ENCODE results near the gene NR1H3.

The NR1H3 gene

DNA sequence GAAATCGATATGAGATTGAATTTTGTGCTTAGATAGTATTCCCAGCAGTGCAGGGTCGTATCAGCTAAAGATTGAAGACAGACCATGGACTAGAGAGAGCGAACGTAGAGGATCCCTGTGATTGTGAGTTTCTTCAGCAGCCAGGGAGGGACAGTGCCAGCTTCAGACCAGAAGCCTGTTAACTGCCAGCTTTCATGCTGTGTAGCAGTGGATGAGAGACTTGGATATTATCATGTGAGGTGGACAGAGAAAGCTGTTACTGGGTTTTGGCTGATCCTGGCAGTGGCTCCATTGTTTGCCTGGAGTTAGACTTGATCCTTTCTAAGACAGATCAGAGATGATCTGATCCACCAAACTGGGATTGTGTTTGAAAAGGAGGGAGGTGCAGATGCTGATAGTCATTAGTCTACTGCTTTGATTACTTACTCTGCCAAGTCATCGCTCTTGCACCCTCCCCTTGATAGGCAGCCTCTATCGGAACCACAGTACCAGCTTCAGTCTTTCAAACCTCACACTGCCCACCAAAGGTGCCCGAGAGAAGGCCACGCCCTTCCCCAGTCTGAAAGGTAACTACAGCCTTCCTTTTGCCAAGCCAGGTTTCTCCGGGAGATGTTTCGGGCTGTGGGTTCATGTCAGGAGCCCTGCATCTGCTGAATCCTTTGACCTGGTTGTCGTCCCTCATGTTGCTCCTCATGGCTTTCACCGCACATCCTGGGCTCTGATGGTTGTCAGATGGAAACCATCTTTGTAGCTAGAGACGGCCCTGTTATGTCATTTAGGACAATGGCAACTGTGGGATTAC is 28.4 kb downstream of the NR1H3 start:
- H3K27me3 ChIP-seq (replicated peaks; ENCODE audit: control insufficient read depth, insufficient read depth, low read length), result no peaks in the 10 kb centered on the region
- TF ChIP-seq, protein P1, sequence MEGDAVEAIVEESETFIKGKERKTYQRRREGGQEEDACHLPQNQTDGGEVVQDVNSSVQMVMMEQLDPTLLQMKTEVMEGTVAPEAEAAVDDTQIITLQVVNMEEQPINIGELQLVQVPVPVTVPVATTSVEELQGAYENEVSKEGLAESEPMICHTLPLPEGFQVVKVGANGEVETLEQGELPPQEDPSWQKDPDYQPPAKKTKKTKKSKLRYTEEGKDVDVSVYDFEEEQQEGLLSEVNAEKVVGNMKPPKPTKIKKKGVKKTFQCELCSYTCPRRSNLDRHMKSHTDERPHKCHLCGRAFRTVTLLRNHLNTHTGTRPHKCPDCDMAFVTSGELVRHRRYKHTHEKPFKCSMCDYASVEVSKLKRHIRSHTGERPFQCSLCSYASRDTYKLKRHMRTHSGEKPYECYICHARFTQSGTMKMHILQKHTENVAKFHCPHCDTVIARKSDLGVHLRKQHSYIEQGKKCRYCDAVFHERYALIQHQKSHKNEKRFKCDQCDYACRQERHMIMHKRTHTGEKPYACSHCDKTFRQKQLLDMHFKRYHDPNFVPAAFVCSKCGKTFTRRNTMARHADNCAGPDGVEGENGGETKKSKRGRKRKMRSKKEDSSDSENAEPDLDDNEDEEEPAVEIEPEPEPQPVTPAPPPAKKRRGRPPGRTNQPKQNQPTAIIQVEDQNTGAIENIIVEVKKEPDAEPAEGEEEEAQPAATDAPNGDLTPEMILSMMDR (IDR thresholded peaks at IDR 0.05; ENCODE audit: insufficient read depth, low read length, poor library complexity, severe bottlenecking), result no peak
- peaks cover 50% of the 10 kb centered on the region for H3K36me3 ChIP-seq (ENCODE audit: control insufficient read depth, insufficient read depth, low read length)
- no peak for DNase-seq (ENCODE audit: extremely low read depth, insufficient read length)
- H3K4me3 ChIP-seq (replicated peaks; ENCODE audit: low read depth, low read length), result no peak overlapping the region

DNA sequence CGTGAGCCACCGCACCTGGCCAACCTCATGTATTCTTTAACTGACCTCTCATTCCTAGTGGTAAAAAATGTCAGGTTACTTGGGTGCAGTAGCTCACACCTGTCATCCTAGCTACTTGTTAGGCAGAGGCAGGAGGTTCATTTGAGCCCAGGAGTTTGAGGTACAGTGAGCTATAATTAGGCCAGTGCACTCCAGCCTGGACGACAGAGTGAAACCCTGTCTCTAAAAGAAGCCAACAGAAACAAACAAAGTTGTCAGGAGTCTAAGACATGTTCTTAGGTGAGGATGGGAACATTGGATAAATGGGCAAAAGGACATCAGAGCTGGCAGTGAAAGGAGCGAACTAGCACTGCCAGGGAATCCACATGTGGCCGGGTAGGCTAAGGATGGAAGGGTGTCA is 30.3 kb downstream of the NR1H3 start:
- peaks cover 52% of the 10 kb centered on the region for H3K36me3 ChIP-seq (ENCODE audit: control insufficient read depth, insufficient read depth, low read length)
- TF ChIP-seq, protein P1 (IDR thresholded peaks at IDR 0.05; ENCODE audit: insufficient read depth, low read length, poor library complexity, severe bottlenecking), result no peak
- no peaks in the 10 kb centered on the region for H3K27me3 ChIP-seq (replicated peaks; ENCODE audit: control insufficient read depth, insufficient read depth, low read length)
- DNase-seq (ENCODE audit: extremely low read depth, insufficient read length), result no peak
- no peak overlapping the region for H3K4me3 ChIP-seq (replicated peaks; ENCODE audit: low read depth, low read length)

DNA sequence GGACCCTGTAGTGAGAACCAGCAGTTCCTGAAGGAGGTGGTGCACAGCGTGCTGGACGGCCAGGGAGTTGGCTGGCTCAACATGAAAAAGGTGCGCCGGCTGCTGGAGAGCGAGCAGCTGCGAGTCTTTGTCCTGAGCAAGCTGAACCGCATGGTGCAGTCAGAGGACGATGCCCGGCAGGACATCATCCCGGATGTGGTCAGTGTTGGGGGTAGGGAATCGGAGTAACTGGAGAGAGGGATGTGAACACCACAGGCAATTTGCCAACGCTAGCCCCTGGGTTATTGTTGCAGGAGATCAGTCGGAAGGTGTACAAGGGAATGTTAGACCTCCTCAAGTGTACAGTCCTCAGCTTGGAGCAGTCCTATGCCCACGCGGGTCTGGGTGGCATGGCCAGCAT is 32.1 kb downstream of the NR1H3 start:
- TF ChIP-seq, protein P1 (IDR thresholded peaks at IDR 0.05; ENCODE audit: insufficient read depth, low read length, poor library complexity, severe bottlenecking), result no peak
- DNase-seq (ENCODE audit: extremely low read depth, insufficient read length), result no peak

DNA sequence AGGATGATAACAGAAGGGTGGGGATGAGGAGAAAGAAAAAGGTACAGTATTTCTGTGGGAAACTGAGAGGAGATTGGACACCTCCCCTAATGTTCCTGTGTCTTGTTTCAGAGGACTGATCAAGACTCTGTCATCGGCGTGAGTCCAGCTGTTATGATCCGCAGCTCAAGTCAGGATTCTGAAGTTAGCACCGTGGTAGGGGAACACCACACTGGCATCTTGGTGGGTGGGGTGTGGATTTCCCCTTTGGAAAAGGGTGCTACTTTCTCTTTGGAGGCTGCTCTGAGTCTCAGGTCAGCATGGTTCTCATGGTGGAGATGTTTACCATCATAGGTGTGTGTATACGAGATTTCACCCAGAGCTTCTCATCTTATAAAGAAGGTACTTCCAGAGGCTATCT is 37.6 kb downstream of the NR1H3 start:
- H3K27me3 ChIP-seq (replicated peaks; ENCODE audit: control insufficient read depth, insufficient read depth, low read length), result no peaks in the 10 kb centered on the region
- H3K4me3 ChIP-seq (replicated peaks; ENCODE audit: low read depth, low read length), result no peak overlapping the region
- peaks cover 18% of the 10 kb centered on the region for H3K36me3 ChIP-seq (ENCODE audit: control insufficient read depth, insufficient read depth, low read length)
- TF ChIP-seq, protein P1 (IDR thresholded peaks at IDR 0.05; ENCODE audit: insufficient read depth, low read length, poor library complexity, severe bottlenecking), result no peak
- no peak for DNase-seq (ENCODE audit: extremely low read depth, insufficient read length)

More for the DNA sequence above, 32.1 kb downstream of the NR1H3 start:
- Histone ChIP-seq H3K36me3 (ENCODE audit: control insufficient read depth, insufficient read depth, low read length) (peaks cover 45% of the 10 kb centered on the region), H3K4me3 (replicated peaks; ENCODE audit: low read depth, low read length) (no peak overlapping the region), H3K27me3 (replicated peaks; ENCODE audit: control insufficient read depth, insufficient read depth, low read length) (no peaks in the 10 kb centered on the region)

DNA sequence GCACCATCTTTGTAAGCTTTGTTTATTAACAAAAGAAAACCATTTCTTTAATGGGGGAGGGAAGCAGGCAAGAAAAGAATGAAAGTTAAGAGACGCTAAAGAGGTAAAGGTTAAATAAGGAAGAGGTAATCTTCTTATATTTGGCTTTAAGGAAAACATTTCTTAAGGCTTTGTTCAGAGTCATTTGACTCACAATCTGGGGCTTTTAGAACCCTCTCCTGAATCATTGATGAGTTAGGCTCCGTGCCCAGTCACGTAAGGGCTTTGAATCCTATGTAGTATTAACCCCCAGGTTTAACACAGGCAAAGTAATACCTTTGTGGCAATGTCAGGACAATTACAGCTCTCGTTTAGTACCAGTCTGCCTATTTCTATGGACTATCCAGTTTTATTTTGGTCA is 38.2 kb downstream of the NR1H3 start:
- Histone ChIP-seq H3K36me3 (ENCODE audit: control insufficient read depth, insufficient read depth, low read length) (peaks cover 15% of the 10 kb centered on the region), H3K27me3 (replicated peaks; ENCODE audit: control insufficient read depth, insufficient read depth, low read length) (no peaks in the 10 kb centered on the region), H3K4me3 (replicated peaks; ENCODE audit: low read depth, low read length) (no peak overlapping the region)
- TF ChIP-seq, protein P1 (IDR thresholded peaks at IDR 0.05; ENCODE audit: insufficient read depth, low read length, poor library complexity, severe bottlenecking), result no peak
- no peak for DNase-seq (ENCODE audit: extremely low read depth, insufficient read length)

Measured in GM06990 (cell line).